Measurements from ENCODE around the gene ARHGEF28. TPM values are rescaled to one million over a fixed set of nuclear protein-coding genes. Genes with fewer than 3 reads are reported as not detected.

The ARHGEF28 gene
- total RNA-seq, 1 experiment from 2014 or later = 6.1 TPM

- ChIA-PET RAD21 (ENCODE audit: low non-redundant PET in 1 of 2, low total read pairs in 2 of 2, uncharacterized antibody in 2 of 2, unreplicated experiment in 2 of 2) (no interaction called here), CTCF (no interaction called here), POLR2A (no interaction called here)
- H3K4me3 ChIP-seq (replicated peaks in 1 of 2; ENCODE audit: low read depth in 1 of 2, low read length in 2 of 2) = no peak overlapping the region
- TF ChIP-seq JUND (IDR thresholded peaks at IDR 0.05) = no peak
- no peak for TF ChIP-seq ELF1 (IDR thresholded peaks at IDR 0.05; ENCODE audit: borderline replicate concordance, low read depth)
- TF ChIP-seq CEBPB (IDR thresholded peaks at IDR 0.05; ENCODE audit: low read depth) = no peak
- TF ChIP-seq EZH2phosphoT487 (IDR thresholded peaks at IDR 0.05; ENCODE audit: borderline replicate concordance) = no peak
- no peak for TF ChIP-seq REST (IDR thresholded peaks at IDR 0.05; ENCODE audit: low read depth)
- no peak for TF ChIP-seq CTCF (IDR thresholded peaks at IDR 0.05 in 2 of 3, conservative IDR thresholded peaks at IDR 0.05 in 1 of 3; ENCODE audit: borderline replicate concordance in 1 of 3, insufficient read depth in 1 of 3, low read depth in 2 of 3, low read length in 2 of 3)
- no peak for TF ChIP-seq RAD21 (IDR thresholded peaks at IDR 0.05; ENCODE audit: low read depth)
- TF ChIP-seq ATF3 (IDR thresholded peaks at IDR 0.05) = no peak
- TF ChIP-seq SP1 (IDR thresholded peaks at IDR 0.05; ENCODE audit: low read depth) = no peak
- no peak for TF ChIP-seq EZH2 (IDR thresholded peaks at IDR 0.05)
- TF ChIP-seq FOSL1 (IDR thresholded peaks at IDR 0.05; ENCODE audit: low read depth) = no peak
- no peak for TF ChIP-seq YY1 (IDR thresholded peaks at IDR 0.05; ENCODE audit: extremely low read depth, insufficient replicate concordance, low read depth, low read length)
- TF ChIP-seq ZBTB33 (IDR thresholded peaks at IDR 0.05; ENCODE audit: extremely low read depth, insufficient replicate concordance, low read length) = no peak
- TF ChIP-seq MAX (IDR thresholded peaks at IDR 0.05) = no peak
- no peak for TF ChIP-seq SRF (IDR thresholded peaks at IDR 0.05; ENCODE audit: low read depth)
- no peak for TF ChIP-seq ZNF274 (IDR thresholded peaks at IDR 0.05; ENCODE audit: low read depth, low read length)
- TF ChIP-seq POLR2A (IDR thresholded peaks at IDR 0.05; ENCODE audit: borderline replicate concordance, extremely low read depth, insufficient read depth, insufficient read length) = no peak
- BruUV-seq (replicated peaks) = no TSS peak
- H3K4me1 ChIP-seq (ENCODE audit: control insufficient read depth in 1 of 2, insufficient read depth in 2 of 2, low read length in 2 of 2) = no peaks in the 10 kb centered on the region
- H4K20me1 ChIP-seq (ENCODE audit: insufficient read depth) = no peaks in the 10 kb centered on the region
- no peak overlapping the region for H2AFZ ChIP-seq (ENCODE audit: low read depth, low read length, poor library complexity, severe bottlenecking)
- no peaks in the 10 kb centered on the region for H3K27me3 ChIP-seq (ENCODE audit: insufficient read depth, low read length)
- no peaks in the 10 kb centered on the region for H3K9me2 ChIP-seq (ENCODE audit: insufficient read depth)
- no peaks in the 10 kb centered on the region for H3K36me3 ChIP-seq (ENCODE audit: control insufficient read depth in 1 of 2, insufficient read depth in 2 of 2, low read length in 2 of 2)
- H3K79me2 ChIP-seq (ENCODE audit: insufficient read depth, low read length) = no peaks in the 10 kb centered on the region
- H3K9ac ChIP-seq (ENCODE audit: low read length) = no peak overlapping the region
- no peak for DNase-seq (ENCODE audit: low read depth, low spot score)
- no peak overlapping the region for H3K4me2 ChIP-seq (ENCODE audit: low read length)
- H3K27ac ChIP-seq (ENCODE audit: low read depth, low read length) = no peak overlapping the region
- ATAC-seq = no peak
- intact Hi-C loops (cut with micrococcal nuclease) = no loop called here
- no peaks in the 10 kb centered on the region for H3K9me3 ChIP-seq (ENCODE audit: control insufficient read depth in 1 of 2, insufficient read depth in 1 of 2, low read depth in 1 of 2, low read length in 2 of 2)
These were observed 266.2 kb downstream of the ARHGEF28 start for GRCh38 chr5:73892218-73892617.
